Ecto neural progenitor cell (in vitro differentiated cells): Measurements from ENCODE around the gene TAS2R1.
"Not testable (repeated sequence)": the region's sequence is repeated elsewhere in the genome, so short reads cannot be mapped to it uniquely, and the experiment has no call there.

ENCODE experiments used
- DNase-seq: peaks from one replicate; pipeline ENCODE4 v3.0.0-alpha.2; 2018; ENCODE audit warnings: low spot score

TAS2R1 gene

DNA sequence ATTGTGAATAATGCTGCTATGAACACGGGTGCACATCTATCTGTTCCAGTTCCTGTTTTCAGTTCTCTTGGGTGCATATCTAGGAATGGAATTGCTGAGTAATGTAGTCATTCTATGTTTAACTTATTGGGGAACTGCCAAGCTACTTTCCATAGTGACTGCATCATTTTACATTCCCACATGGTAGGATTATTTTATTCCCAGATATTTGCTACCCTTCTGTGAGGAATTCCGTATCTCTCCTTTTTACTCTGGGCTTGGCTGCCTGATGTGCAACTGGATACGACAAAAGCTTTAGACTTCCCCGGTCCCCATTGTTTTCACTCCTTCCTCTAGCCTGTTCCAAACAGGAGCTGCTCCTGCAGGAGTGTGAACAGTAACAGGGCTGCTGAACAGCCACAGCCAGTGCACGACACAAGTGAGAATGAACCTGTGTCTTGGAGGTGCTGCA is 7.2 kb downstream of the TAS2R1 start:
- DNase-seq, result no peak

- DNase-seq, result no peak
Observed at GRCh38 chr5:9621379-9621903, 8.7 kb downstream of the TAS2R1 start.

- DNase-seq, result no peak
Observed at GRCh38 chr5:9619331-9620092, 10.6 kb downstream of the TAS2R1 start.

- DNase-seq, result no peak
Observed at GRCh38 chr5:9617739-9618504, 12.2 kb downstream of the TAS2R1 start.

GRCh38 chr5:9617221-9617620 is 12.9 kb downstream of the TAS2R1 start:
- no peak for DNase-seq

GRCh38 chr5:9615331-9615730 is 14.8 kb downstream of the TAS2R1 start:
- DNase-seq, result no peak

DNA sequence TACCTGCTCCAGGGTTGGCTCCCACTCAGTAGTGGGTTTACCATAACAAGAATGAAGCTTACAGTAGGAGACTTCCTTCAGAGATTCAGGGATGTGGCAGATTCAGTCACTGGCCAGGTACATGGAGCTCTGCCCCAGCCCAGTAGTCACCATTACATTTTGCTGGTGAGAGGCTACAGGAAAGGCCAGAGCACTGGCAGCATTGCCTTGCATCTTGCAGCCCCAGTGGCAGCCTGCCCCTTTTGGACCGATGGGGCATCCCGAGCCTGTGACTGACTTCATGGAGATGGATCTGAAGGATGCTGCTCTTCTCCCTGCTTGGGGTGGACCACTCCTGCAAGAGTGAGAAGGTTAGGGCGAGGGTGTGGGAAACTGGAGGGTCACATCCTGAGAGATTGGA is 16.8 kb downstream of the TAS2R1 start:
- no peak for DNase-seq

DNA sequence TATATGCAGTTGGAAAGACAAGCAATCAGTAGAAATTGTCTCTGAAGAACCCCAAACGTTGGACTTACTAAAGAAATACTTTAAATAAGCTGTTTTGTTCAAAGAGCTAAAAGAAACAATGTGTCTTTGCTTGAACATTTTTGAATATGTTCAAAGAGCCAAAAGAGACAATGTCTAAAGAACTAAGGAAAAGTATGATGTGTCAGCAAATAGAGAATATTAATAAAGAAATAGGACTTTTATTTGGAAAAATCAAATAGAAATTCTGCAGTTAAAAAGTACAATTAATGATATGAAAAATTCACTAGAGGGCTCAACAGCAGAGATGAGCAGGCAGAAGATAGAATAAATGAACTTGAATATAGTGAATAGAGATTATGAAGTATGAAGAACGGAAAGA is 19.2 kb downstream of the TAS2R1 start:
- no peak for DNase-seq

DNA sequence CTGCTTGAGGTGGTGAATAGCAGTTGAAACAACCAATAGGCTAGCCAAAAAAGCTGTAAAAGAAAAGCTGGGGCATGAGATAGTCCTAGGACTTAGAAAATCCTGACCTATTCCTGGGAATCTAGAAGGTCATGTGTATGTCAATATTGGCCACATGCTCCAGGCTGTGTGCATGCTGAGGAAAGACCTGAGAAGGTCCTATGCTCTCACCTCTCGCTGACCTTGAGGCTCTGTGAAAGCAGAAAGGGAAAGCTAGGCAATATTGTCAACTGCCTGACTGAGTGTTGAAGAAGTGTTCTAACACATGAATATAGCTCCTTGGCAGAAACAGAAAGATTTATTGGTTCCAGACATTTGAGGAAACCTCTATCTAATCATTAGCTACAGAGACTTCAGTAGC is 19.8 kb downstream of the TAS2R1 start:
- DNase-seq, result no peak

DNA sequence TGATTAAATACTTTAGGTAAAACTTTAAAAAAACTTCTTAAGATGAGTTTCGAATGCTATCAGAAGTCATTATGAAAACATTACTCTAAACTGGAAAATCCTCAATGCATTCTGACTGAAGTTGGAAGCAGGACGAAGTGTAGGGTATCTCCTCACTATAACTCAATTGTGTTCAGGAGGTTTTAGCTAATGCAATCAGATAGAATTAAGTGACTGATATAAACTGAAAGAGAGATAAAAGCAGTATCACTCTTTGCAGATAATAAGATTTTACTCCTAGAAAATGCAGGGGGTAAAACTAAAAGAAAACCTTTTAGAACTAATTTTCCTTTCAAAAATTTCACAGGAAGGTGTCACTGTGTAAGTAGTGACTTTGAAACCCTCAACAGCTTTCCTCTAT is 22.1 kb downstream of the TAS2R1 start:
- no peak for DNase-seq

- no peak for DNase-seq
Observed at GRCh38 chr5:9605041-9605838, 24.9 kb downstream of the TAS2R1 start.

GRCh38 chr5:9604416-9604815 is 25.7 kb downstream of the TAS2R1 start:
- no peak for DNase-seq

- DNase-seq, result no peak
Observed at GRCh38 chr5:9601055-9601739, 29.0 kb downstream of the TAS2R1 start.

DNA sequence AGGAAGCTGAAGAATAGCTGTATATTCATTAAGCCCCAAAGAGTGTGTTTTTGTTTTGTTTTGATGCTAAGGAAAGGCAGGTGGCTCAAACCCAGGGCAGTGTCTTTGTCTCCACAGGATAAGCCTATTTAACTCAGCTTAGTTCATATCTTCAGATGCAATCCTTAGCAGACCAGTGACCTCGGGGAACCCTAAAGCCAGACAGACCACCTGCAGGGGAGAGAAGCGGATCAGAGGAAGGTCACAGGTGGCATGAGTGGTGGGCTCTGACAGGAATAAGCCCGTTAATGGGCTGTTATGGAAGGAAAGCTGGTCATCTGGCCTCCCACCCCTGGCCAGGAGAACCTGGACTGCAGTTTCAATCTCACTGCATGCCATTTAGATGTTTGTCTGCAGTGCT is 30.8 kb downstream of the TAS2R1 start:
- peak; percentile 65 for DNase-seq

DNA sequence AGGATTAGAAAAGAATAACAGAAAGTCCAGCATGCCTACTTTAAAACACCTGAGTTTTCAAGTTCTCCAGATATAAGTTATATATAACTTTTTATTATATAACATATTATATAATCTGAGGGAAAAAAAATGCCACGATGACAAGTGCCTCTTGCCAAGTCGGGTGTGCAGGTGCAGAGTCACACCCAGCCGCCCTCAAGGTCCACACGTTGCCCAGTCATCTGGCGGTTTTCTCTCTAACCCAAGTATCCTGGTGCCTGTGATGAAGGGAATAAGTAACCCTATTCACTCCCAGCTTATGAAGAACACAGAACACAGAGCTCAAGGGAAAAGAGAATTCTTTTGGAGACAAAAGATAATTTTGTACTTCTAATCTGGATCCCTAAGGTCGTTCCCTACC is 31.8 kb downstream of the TAS2R1 start:
- not testable (repeated sequence) for DNase-seq

GRCh38 chr5:9597322-9597721 is 32.8 kb downstream of the TAS2R1 start:
- not testable (repeated sequence) for DNase-seq

- no peak for DNase-seq
Observed at GRCh38 chr5:9596824-9597223, 33.3 kb downstream of the TAS2R1 start.

GRCh38 chr5:9596171-9596780 is 33.9 kb downstream of the TAS2R1 start:
- DNase-seq, result no peak

DNA sequence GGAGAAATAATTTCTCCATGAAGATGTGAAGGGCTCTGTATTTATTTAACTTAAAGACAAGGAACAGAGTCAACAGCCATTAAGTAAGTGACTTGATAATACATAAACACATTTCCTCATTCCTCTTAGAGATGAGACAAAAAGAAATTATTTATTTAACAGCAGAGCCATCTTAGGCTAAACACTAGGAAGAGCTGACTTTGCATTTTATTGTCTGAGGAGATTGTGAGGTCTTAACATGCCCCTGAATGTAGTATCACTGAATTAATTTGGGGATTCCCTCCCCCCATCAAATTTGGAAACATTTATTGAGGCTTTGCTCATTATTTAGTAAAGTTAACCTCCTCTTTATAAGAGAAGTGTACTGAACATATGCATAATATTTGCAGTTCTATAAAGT is 35.2 kb downstream of the TAS2R1 start:
- DNase-seq, result no peak

DNA sequence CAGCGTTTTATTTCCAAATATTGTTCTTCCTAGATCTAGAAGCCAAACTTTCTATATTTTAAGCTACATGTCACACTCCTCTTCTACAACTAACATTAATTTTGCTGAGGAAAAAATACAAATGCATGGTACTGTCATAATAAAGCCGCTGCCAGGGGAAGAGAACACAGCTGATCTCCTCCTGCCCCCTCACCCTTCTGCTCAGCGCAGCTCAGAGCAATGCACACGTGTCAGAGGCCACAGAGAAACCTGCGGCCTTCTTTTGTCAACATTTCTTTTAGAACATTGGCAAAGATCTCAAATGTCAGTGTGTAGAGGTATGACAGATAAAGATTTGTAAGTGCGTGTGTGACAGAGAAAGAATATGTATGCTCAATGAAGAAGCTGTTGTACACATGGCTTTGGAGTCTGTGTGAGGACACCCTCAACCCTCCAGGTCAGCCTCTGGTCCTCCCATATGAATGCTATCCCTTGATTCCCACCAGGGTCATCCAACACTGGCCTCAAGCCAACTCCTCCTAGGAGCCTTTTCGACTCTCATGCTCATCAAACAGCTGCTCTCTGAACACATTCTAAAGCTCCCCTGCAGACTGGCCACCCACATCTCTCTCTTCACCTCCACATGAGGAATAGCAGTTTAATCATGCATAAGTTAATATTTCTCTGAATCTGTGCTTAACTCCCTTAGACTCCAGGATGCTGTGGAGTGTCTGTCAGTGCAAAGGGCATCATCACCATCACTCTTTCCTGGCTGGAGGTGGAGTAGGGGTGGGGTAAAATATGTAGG is 40.9 kb downstream of the TAS2R1 start:
- no peak for DNase-seq

DNA sequence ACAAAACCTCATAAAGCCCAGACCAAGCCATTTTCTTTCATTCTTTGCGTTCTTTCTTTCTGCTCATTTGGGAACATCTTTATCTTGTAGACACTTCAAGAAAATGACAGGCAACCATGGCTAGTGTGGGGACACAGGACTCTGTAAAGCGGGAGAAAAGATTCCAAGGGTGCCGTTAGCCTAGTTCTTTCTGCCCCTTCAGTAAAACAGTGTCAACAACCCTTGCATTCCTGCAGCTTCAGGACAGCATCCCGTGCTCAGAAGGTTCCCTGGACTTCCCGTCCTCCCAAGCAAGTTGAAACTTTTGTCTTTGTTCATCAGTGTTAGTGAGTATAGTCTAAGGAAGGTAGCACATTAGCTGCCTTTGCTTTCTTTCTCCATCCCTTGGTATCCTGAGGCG is 41.9 kb downstream of the TAS2R1 start:
- no peak for DNase-seq
